ENCODE results near the gene R3HDM2. TPM values are rescaled to one million over a fixed set of nuclear protein-coding genes. Genes with fewer than 3 reads are reported as not detected.

Gene R3HDM2
- total and polyA plus RNA-seq, 8 donors = 14.5 to 39.8 (median 24.4) TPM

- no peak overlapping the region for H3K27ac ChIP-seq
- H3K4me3 ChIP-seq = no peak overlapping the region
- TF ChIP-seq CTCF (IDR thresholded peaks at IDR 0.05) = no peak
- intact Hi-C loops (cut with DNase I) = no loop called here
- DNase-seq = peak in 2 of 6 donors; percentile 2 to 10
- no peak for FAIRE-seq
- H3K4me1 ChIP-seq = peaks cover under 1 to 5% (median 3%) of the 10 kb centered on the region in 3 donors
- no peaks in the 10 kb centered on the region for H3K36me3 ChIP-seq
- WGBS, 2 donors = 77 to 91% methylated on average over 4 of the region's 4 CpGs
- no peak for ATAC-seq
- no peaks in the 10 kb centered on the region for H3K9me3 ChIP-seq
- H3K27me3 ChIP-seq = no peaks in the 10 kb centered on the region
These were observed 40.3 kb upstream of the R3HDM2 start for GRCh38 chr12:57470970-57471656.

GRCh38 chr12:57470286-57470969 is 39.6 kb upstream of the R3HDM2 start:
- Histone ChIP-seq H3K27ac (no peak overlapping the region), H3K9me3 (no peaks in the 10 kb centered on the region), H3K36me3 (no peaks in the 10 kb centered on the region), H3K4me3 (no peak overlapping the region), H3K4me1 (peaks cover 0 to 3% (median 3%) of the 10 kb centered on the region in 3 donors), H3K27me3 (no peaks in the 10 kb centered on the region)
- ATAC-seq (no peak), FAIRE-seq (no peak), DNase-seq (peak in 1 of 6 donors; percentile 35)
- intact Hi-C loops (cut with DNase I) = no loop called here
- WGBS, 2 donors = 82 to 87% methylated on average over 13 to 14 of the region's 14 CpGs
- TF ChIP-seq CTCF (IDR thresholded peaks at IDR 0.05) = no peak

DNA sequence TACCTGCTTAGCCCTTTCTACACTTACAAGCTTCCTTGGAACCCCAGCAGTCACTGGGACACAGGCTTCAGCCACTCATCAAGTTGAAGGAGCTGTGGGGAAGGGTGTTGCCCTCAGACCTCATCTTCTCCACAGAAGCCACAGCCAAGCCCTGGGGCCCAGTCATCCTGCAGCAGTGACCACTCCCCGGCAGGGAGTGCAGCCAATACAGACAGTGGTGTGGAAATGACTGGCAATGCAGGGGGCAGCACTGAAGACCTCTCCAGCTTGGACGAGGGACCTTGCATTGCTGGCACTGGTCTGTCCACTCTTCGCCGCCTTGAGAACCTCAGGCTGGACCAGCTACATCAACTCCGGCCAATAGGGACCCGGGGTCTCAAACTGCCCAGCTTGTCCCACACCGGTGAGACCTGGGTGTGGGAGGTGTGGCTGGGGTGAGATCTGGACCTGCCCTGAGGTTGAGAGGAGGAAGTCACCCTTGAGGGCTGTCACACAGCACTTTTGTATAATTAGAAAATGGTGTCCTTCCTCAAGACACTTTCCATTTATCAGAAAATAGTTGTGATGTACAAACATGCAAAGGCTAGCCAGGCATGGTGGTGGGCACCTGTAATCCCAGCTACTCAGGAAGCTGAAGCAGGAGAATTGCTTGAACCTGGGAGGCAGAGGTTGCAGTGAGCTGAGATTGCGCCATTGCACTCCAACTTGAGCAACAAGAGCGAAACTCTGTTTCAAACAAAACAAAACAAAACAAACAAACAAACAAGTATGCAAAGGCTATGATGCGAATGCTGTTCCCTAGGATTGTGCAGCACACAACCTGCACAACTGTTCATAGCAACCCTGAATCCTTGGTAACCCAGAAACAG is 38.7 kb upstream of the R3HDM2 start:
- FAIRE-seq (no peak), ATAC-seq (no peak), DNase-seq (peak in 1 of 6 donors; percentile 26)
- Histone ChIP-seq H3K4me3 (no peak overlapping the region), H3K9me3 (no peaks in the 10 kb centered on the region), H3K36me3 (no peaks in the 10 kb centered on the region), H3K4me1 (no peaks in the 10 kb centered on the region), H3K27me3 (no peaks in the 10 kb centered on the region), H3K27ac (no peak overlapping the region)
- intact Hi-C loops (cut with DNase I) = no loop called here
- TF ChIP-seq CTCF (IDR thresholded peaks at IDR 0.05) = no peak
- 74 to 81% methylated on average over 10 of the region's 10 CpGs for WGBS, 2 donors

GRCh38 chr12:57467915-57468314 is 37.1 kb upstream of the R3HDM2 start:
- no peaks in the 10 kb centered on the region for H3K36me3 ChIP-seq
- H3K4me3 ChIP-seq = no peak overlapping the region
- H3K27me3 ChIP-seq = no peaks in the 10 kb centered on the region
- ATAC-seq = no peak
- no peaks in the 10 kb centered on the region for H3K4me1 ChIP-seq
- intact Hi-C loops (cut with DNase I) = no loop called here
- no peak for FAIRE-seq
- TF ChIP-seq CTCF (IDR thresholded peaks at IDR 0.05) = no peak
- DNase-seq = no peak
- H3K9me3 ChIP-seq = no peaks in the 10 kb centered on the region
- 55 to 68% methylated on average over 11 of the region's 11 CpGs for WGBS, 2 donors
- no peak overlapping the region for H3K27ac ChIP-seq
